ENCODE results near the gene MAML2. TPM values are rescaled to one million over a fixed set of nuclear protein-coding genes. Genes with fewer than 3 reads are reported as not detected.
A peak's percentile ranks its signal among the peaks of the same experiment; 100 is the strongest.

Gene MAML2
- total RNA-seq, 1 experiment from 2014 or later, result 22.7 TPM

DNA sequence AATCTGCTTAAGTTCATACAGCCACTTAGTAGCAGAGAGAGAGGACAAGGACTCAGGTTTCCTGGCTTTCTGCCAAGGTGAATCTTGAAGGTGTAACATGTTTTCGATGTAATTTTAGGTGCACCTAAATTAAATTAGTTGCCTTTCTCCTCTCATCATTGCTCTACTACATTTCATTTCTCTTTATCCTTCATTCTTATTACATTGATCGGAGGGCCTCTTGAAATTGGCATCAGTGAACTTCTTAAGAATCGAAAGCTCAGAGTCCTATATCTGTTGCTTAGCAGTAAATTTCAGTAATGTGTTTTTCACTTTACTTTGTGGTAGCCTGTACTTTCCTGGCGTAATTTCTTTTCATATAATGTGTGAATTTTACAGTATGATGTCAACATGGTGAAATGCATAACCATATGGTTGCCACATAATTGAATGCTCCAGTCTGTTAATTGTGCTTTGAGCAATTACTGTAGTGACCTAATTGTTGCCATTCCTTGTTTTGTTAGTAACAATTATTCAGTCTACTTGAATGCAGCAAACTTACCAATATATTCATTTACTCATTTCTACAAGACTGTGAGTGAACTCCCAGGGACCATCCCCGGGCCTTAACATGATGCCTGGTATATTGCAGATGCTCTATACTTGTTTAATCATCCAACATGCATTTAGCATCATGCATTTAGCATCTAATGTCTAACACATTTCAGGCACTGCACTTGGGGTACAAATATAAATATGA is 138.1 kb downstream of the MAML2 start:
- Mint-ChIP-seq H3K9me3 (ENCODE audit: low read depth, unreplicated experiment) (no peaks in the 10 kb centered on the region), H3K27me3 (ENCODE audit: unreplicated experiment) (no peaks in the 10 kb centered on the region), H3K27ac (ENCODE audit: unreplicated experiment) (no peak overlapping the region), H3K4me3 (ENCODE audit: low read depth, unreplicated experiment) (no peak overlapping the region), H3K4me1 (ENCODE audit: low read depth, unreplicated experiment) (peaks cover 33% of the 10 kb centered on the region), H3K36me3 (ENCODE audit: insufficient read depth, unreplicated experiment) (peaks cover 4% of the 10 kb centered on the region)
- no TSS peak for BruUV-seq (replicated peaks)
- intact Hi-C loops (cut with micrococcal nuclease; ENCODE audit: unreplicated experiment), result no loop called here
- no peak for DNase-seq
- TF ChIP-seq, protein P1, sequence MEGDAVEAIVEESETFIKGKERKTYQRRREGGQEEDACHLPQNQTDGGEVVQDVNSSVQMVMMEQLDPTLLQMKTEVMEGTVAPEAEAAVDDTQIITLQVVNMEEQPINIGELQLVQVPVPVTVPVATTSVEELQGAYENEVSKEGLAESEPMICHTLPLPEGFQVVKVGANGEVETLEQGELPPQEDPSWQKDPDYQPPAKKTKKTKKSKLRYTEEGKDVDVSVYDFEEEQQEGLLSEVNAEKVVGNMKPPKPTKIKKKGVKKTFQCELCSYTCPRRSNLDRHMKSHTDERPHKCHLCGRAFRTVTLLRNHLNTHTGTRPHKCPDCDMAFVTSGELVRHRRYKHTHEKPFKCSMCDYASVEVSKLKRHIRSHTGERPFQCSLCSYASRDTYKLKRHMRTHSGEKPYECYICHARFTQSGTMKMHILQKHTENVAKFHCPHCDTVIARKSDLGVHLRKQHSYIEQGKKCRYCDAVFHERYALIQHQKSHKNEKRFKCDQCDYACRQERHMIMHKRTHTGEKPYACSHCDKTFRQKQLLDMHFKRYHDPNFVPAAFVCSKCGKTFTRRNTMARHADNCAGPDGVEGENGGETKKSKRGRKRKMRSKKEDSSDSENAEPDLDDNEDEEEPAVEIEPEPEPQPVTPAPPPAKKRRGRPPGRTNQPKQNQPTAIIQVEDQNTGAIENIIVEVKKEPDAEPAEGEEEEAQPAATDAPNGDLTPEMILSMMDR (IDR thresholded peaks at IDR 0.05; ENCODE audit: unreplicated experiment), result no peak
- CTCF ChIA-PET, result no interaction called here

DNA sequence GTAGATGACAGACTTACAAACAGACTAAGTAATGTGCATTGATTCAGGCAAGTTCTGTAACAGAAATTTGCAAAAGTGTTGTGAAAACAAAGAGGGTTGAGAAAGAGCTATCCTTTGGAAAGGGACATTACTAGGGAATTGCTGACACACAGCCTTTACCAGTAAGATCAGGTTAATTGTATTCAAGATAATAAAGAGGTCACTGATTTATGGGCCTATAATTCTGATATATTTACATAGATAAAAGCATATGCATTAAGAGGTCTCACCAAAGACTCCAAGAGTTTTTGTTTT is 138.7 kb downstream of the MAML2 start:
- Mint-ChIP-seq H3K4me3 (ENCODE audit: low read depth, unreplicated experiment) (no peak overlapping the region), H3K27ac (ENCODE audit: unreplicated experiment) (peak overlapping the region; percentile 58), H3K27me3 (ENCODE audit: unreplicated experiment) (no peaks in the 10 kb centered on the region), H3K4me1 (ENCODE audit: low read depth, unreplicated experiment) (peaks cover 33% of the 10 kb centered on the region), H3K36me3 (ENCODE audit: insufficient read depth, unreplicated experiment) (peaks cover 10% of the 10 kb centered on the region), H3K9me3 (ENCODE audit: low read depth, unreplicated experiment) (no peaks in the 10 kb centered on the region)
- BruUV-seq (replicated peaks), result no TSS peak
- TF ChIP-seq, protein P1 (IDR thresholded peaks at IDR 0.05; ENCODE audit: unreplicated experiment), result no peak
- CTCF ChIA-PET, result no interaction called here
- no peak for DNase-seq
- intact Hi-C loops (cut with micrococcal nuclease; ENCODE audit: unreplicated experiment), result no loop called here

DNA sequence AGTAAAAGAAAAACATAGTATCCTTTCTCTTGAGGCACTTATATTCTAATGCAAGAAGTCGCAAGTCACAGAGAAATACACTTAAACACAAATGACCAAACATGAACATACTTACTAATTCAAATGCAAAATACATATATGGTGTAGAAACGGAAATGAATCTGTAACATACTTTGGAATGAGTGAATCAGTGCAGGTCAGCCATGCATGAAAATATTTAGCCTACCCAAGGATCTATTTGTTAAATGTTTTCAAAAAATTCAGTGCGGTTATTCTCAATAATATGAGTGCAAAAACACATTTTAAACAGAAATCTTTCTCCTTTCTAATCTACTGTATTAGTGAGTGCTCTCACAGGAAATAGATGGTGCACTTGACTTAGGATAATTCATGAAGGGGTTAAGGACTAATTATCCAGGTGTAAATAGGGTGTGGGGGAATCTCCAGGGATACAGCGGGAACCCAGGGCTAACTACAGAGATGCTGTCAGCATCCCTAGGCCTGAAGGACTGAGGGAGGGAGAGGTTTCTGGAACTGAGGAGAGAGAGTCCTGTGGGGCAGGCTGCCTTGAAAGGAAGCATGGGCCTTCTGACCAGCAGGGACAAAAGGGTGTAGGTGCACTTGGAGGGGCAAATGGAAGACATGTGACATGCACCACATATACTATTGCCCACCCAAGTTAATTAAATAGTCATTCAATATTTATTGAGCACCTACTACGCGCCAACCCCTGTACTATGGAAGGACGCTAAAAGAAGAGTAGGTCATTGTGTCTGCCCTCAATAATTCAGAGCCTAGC is 139.2 kb downstream of the MAML2 start:
- TF ChIP-seq, protein P1 (IDR thresholded peaks at IDR 0.05; ENCODE audit: unreplicated experiment), result no peak
- Mint-ChIP-seq H3K36me3 (ENCODE audit: insufficient read depth, unreplicated experiment) (peaks cover 11% of the 10 kb centered on the region), H3K4me1 (ENCODE audit: low read depth, unreplicated experiment) (peaks cover 32% of the 10 kb centered on the region), H3K27ac (ENCODE audit: unreplicated experiment) (peak overlapping the region; percentile 58), H3K4me3 (ENCODE audit: low read depth, unreplicated experiment) (no peak overlapping the region), H3K9me3 (ENCODE audit: low read depth, unreplicated experiment) (no peaks in the 10 kb centered on the region), H3K27me3 (ENCODE audit: unreplicated experiment) (no peaks in the 10 kb centered on the region)
- CTCF ChIA-PET, result no interaction called here
- BruUV-seq (replicated peaks), result no TSS peak
- intact Hi-C loops (cut with micrococcal nuclease; ENCODE audit: unreplicated experiment), result no loop called here
- DNase-seq, result no peak

DNA sequence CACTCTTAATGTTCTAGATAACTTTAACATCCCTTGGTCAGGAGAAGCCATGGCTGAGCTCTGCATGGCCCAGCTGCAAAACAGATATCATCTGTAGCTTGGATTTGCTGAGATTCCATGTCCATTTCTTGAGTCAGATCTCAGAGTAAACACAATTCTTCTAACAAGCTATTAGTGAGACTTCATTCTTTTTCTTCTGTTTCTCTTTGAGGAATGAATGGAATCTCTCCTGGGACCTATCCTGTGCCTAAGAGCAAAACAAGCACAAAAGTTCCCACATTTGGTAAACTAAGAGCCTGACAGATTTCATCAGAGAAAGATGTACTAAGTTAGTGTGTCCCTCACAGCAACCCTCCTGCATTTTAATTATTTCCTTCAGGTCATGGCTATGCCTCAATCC is 142.8 kb downstream of the MAML2 start:
- no peak overlapping the region for H3K4me3 Mint-ChIP-seq (ENCODE audit: low read depth, unreplicated experiment)
- CTCF ChIA-PET, result no interaction called here
- peaks cover 19% of the 10 kb centered on the region for H3K36me3 Mint-ChIP-seq (ENCODE audit: insufficient read depth, unreplicated experiment)
- H3K27me3 Mint-ChIP-seq (ENCODE audit: unreplicated experiment), result no peaks in the 10 kb centered on the region
- H3K9me3 Mint-ChIP-seq (ENCODE audit: low read depth, unreplicated experiment), result no peaks in the 10 kb centered on the region
- DNase-seq, result no peak
- H3K27ac Mint-ChIP-seq (ENCODE audit: unreplicated experiment), result peak overlapping the region; percentile 94
- intact Hi-C loops (cut with micrococcal nuclease; ENCODE audit: unreplicated experiment), result no loop called here
- peaks cover 35% of the 10 kb centered on the region for H3K4me1 Mint-ChIP-seq (ENCODE audit: low read depth, unreplicated experiment)
- no TSS peak for BruUV-seq (replicated peaks)
- TF ChIP-seq, protein P1 (IDR thresholded peaks at IDR 0.05; ENCODE audit: unreplicated experiment), result no peak

Measured in Calu3 (cell line).